Measurements from ENCODE around the gene PTPRU.

DNA sequence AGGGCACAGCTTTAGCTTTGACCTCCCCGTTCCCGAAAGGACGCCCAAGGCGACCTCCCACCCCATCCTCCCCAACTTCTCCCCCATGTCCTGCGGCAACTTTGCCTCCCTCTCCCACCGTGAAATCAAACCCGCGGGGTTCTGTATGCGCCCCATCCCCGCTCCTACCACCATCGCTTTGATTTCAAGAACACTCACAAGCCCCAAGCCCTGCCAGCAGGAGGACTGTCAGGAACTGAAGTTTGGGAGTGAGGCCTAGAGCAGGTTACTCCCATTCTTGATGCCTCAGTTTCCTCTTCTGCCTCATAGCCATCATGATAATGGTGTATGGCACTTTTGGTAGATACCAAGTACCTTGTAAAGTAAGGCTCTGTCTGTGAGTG is 2.3 kb downstream of the PTPRU start:
- TF ChIP-seq, protein P1, sequence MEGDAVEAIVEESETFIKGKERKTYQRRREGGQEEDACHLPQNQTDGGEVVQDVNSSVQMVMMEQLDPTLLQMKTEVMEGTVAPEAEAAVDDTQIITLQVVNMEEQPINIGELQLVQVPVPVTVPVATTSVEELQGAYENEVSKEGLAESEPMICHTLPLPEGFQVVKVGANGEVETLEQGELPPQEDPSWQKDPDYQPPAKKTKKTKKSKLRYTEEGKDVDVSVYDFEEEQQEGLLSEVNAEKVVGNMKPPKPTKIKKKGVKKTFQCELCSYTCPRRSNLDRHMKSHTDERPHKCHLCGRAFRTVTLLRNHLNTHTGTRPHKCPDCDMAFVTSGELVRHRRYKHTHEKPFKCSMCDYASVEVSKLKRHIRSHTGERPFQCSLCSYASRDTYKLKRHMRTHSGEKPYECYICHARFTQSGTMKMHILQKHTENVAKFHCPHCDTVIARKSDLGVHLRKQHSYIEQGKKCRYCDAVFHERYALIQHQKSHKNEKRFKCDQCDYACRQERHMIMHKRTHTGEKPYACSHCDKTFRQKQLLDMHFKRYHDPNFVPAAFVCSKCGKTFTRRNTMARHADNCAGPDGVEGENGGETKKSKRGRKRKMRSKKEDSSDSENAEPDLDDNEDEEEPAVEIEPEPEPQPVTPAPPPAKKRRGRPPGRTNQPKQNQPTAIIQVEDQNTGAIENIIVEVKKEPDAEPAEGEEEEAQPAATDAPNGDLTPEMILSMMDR (IDR thresholded peaks at IDR 0.05) = no peak
- TF ChIP-seq POLR2A (IDR thresholded peaks at IDR 0.05) = no peak

Measured in transverse colon (tissue), 3 donors.